Measurements from ENCODE around the gene NXF1. TPM values are rescaled to one million over a fixed set of nuclear protein-coding genes. Genes with fewer than 3 reads are reported as not detected.
A peak's percentile ranks its signal among the peaks of the same experiment; 100 is the strongest.
"Not testable (repeated sequence)": the region's sequence is repeated elsewhere in the genome, so short reads cannot be mapped to it uniquely, and the experiment has no call there.

Gene NXF1
- total RNA-seq, 2 experiments from 2014 or later = 343 to 358 TPM

- no peaks in the 10 kb centered on the region for H3K9me3 Mint-ChIP-seq
- no peaks in the 10 kb centered on the region for H3K27me3 ChIP-seq (ENCODE audit: control insufficient read depth in 1 of 2, insufficient read depth in 2 of 2, low read length in 2 of 2)
- no peak overlapping the region for H3K27ac Mint-ChIP-seq
- no peaks in the 10 kb centered on the region for H3K9me3 ChIP-seq (ENCODE audit: control insufficient read depth in 1 of 2, insufficient read depth in 1 of 2, low read length in 2 of 2)
- H3K27ac ChIP-seq (ENCODE audit: low read depth in 1 of 2, low read length in 2 of 2) = no peak overlapping the region
- POLR2A ChIA-PET = interaction anchor here (1.1 to 3.2 kb wide), 5 partner anchors 12 to 81 kb away, joined by 3 to 13 read pairs (median 5); partner anchors contain the start of genes HNRNPUL2, POLR2G and ZBTB3
- H3K4me1 ChIP-seq (ENCODE audit: insufficient read depth, low read length) = peaks cover 37% of the 10 kb centered on the region
- ATAC-seq (ENCODE audit: poor library complexity) (no peak), DNase-seq (no peak)
- intact Hi-C loops (cut with DNase I, micrococcal nuclease) = loop anchor here (5.0 kb wide), 2 partner anchors 47 to 108 kb away; partner anchors contain the start of genes HNRNPUL2 (in 1 of the 2), SLC3A2 (in 1 of the 2) and TTC9C (in 1 of the 2)
- TF ChIP-seq CTCF (IDR thresholded peaks at IDR 0.05) = no peak
- H3K36me3 ChIP-seq (ENCODE audit: insufficient read depth, low read length) = peaks cover 15% of the 10 kb centered on the region
- peaks cover 51% of the 10 kb centered on the region for H3K36me3 Mint-ChIP-seq (ENCODE audit: low read depth)
- no peak overlapping the region for H3K4me3 ChIP-seq (ENCODE audit: low read length)
- no peaks in the 10 kb centered on the region for H3K27me3 Mint-ChIP-seq
- peaks cover 24% of the 10 kb centered on the region for H3K4me1 Mint-ChIP-seq (ENCODE audit: low read depth)
- CTCF ChIA-PET = interaction anchor here (0.9 to 8.8 kb wide), 2 partner anchors 12 to 107 kb away, joined by 3 to 81 read pairs; partner anchors contain the start of genes SLC3A2 and TMEM179B
- H3K4me3 Mint-ChIP-seq = no peak overlapping the region
Measured at GRCh38 chr11:62774407-62774806, 30.8 kb downstream of the NXF1 start.

- Mint-ChIP-seq H3K27ac (peak within 1 kb of the TSS; percentile 97), H3K9me3 (no peaks in the 10 kb centered on the region), H3K4me3 (peak within 1 kb of the TSS; percentile 97), H3K36me3 (ENCODE audit: low read depth) (peaks cover 45% of the 10 kb centered on the region), H3K27me3 (no peaks in the 10 kb centered on the region), H3K4me1 (ENCODE audit: low read depth) (peaks cover 24% of the 10 kb centered on the region)
- ChIA-PET CTCF (interaction anchor here (1.2 to 8.8 kb wide), 6 partner anchors 10 to 110 kb away, joined by 3 to 81 read pairs (median 5); partner anchors contain the start of genes POLR2G, SLC3A2, TMEM179B and ZBTB3), POLR2A (interaction anchor here (0.5 to 7.1 kb wide), 20 partner anchors 9 to 214 kb away, joined by 3 to 61 read pairs (median 6); partner anchors contain the start of genes C11orf98, CSKMT, HNRNPUL2 and MTA2)
- Histone ChIP-seq H3K27ac (ENCODE audit: low read depth in 1 of 2, low read length in 2 of 2) (peak within 1 kb of the TSS; percentile 79 to 88), H3K36me3 (ENCODE audit: insufficient read depth, low read length) (peaks cover 18% of the 10 kb centered on the region), H3K4me1 (ENCODE audit: insufficient read depth, low read length) (peaks cover 27% of the 10 kb centered on the region), H3K9me3 (ENCODE audit: control insufficient read depth in 1 of 2, insufficient read depth in 1 of 2, low read length in 2 of 2) (no peaks in the 10 kb centered on the region), H3K27me3 (ENCODE audit: control insufficient read depth in 1 of 2, insufficient read depth in 2 of 2, low read length in 2 of 2) (no peaks in the 10 kb centered on the region), H3K4me3 (ENCODE audit: low read length) (peak within 1 kb of the TSS; percentile 76)
- no peak for TF ChIP-seq CTCF (IDR thresholded peaks at IDR 0.05)
- peak; percentile 76 for ATAC-seq (ENCODE audit: poor library complexity)
- intact Hi-C loops (cut with DNase I, micrococcal nuclease) = loop anchor here (1.0 to 5.0 kb wide), 5 partner anchors 15 to 111 kb away; partner anchors contain the start of genes TTC9C (in 2 of the 2), HNRNPUL2 (in 1 of the 2), SLC3A2 (in 1 of the 2) and TMEM179B (in 1 of the 2)
- peak; percentile 81 to 95 (median 88) for DNase-seq
Measured at GRCh38 chr11:62771144-62772021, 33.9 kb downstream of the NXF1 start, which contains the start of gene TAF6L. Gene TAF6L, plus strand, starts transcription at chr11:62771396. Its CDS starts 4,388 bp downstream, at chr11:62775784.

GRCh38 chr11:62770778-62771143 lies 34.5 kb downstream of the NXF1 start:
- no peaks in the 10 kb centered on the region for H3K9me3 ChIP-seq (ENCODE audit: control insufficient read depth in 1 of 2, insufficient read depth in 1 of 2, low read length in 2 of 2)
- peaks cover 45% of the 10 kb centered on the region for H3K36me3 Mint-ChIP-seq (ENCODE audit: low read depth)
- peak overlapping the region; percentile 76 for H3K4me3 ChIP-seq (ENCODE audit: low read length)
- H3K27me3 Mint-ChIP-seq = no peaks in the 10 kb centered on the region
- CTCF ChIA-PET = interaction anchor here (1.2 to 8.8 kb wide), 5 partner anchors 9 to 110 kb away, joined by 3 to 81 read pairs (median 6); partner anchors contain the start of genes POLR2G, SLC3A2, TMEM179B and ZBTB3
- DNase-seq (no peak), ATAC-seq (ENCODE audit: poor library complexity) (peak; percentile 3)
- peaks cover 27% of the 10 kb centered on the region for H3K4me1 ChIP-seq (ENCODE audit: insufficient read depth, low read length)
- H3K27ac Mint-ChIP-seq = peak overlapping the region; percentile 97
- H3K27ac ChIP-seq (ENCODE audit: low read depth in 1 of 2, low read length in 2 of 2) = peak overlapping the region; percentile 79 to 88
- intact Hi-C loops (cut with DNase I, micrococcal nuclease) = loop anchor here (1.0 to 5.0 kb wide), 5 partner anchors 16 to 112 kb away; partner anchors contain the start of genes TTC9C (in 2 of the 2), HNRNPUL2 (in 1 of the 2), SLC3A2 (in 1 of the 2) and TMEM179B (in 1 of the 2)
- POLR2A ChIA-PET = interaction anchor here (0.5 to 7.1 kb wide), 18 partner anchors 9 to 214 kb away, joined by 3 to 61 read pairs (median 7); partner anchors contain the start of genes C11orf98, CSKMT, HNRNPUL2 and MTA2
- H3K4me3 Mint-ChIP-seq = peak overlapping the region; percentile 97
- no peaks in the 10 kb centered on the region for H3K9me3 Mint-ChIP-seq
- no peaks in the 10 kb centered on the region for H3K27me3 ChIP-seq (ENCODE audit: control insufficient read depth in 1 of 2, insufficient read depth in 2 of 2, low read length in 2 of 2)
- peaks cover 19% of the 10 kb centered on the region for H3K36me3 ChIP-seq (ENCODE audit: insufficient read depth, low read length)
- H3K4me1 Mint-ChIP-seq (ENCODE audit: low read depth) = peaks cover 24% of the 10 kb centered on the region
- no peak for TF ChIP-seq CTCF (IDR thresholded peaks at IDR 0.05)

- Mint-ChIP-seq H3K4me3 (peak overlapping the region; percentile 99), H3K36me3 (ENCODE audit: low read depth) (peaks cover 21% of the 10 kb centered on the region), H3K4me1 (ENCODE audit: low read depth) (peaks cover 19% of the 10 kb centered on the region), H3K27ac (peak overlapping the region; percentile 95)
- Histone ChIP-seq H3K4me1 (ENCODE audit: insufficient read depth, low read length) (peaks cover 29% of the 10 kb centered on the region), H3K36me3 (ENCODE audit: insufficient read depth, low read length) (peaks cover 17% of the 10 kb centered on the region), H3K4me3 (ENCODE audit: low read length) (peak overlapping the region; percentile 97)
- not testable (repeated sequence) for ATAC-seq (ENCODE audit: poor library complexity); H3K27me3 Mint-ChIP-seq; DNase-seq; H3K27ac ChIP-seq (ENCODE audit: low read depth in 1 of 2, low read length in 2 of 2); H3K9me3 ChIP-seq (ENCODE audit: control insufficient read depth in 1 of 2, insufficient read depth in 1 of 2, low read length in 2 of 2); H3K9me3 Mint-ChIP-seq; H3K27me3 ChIP-seq (ENCODE audit: control insufficient read depth in 1 of 2, insufficient read depth in 2 of 2, low read length in 2 of 2)
- ChIA-PET CTCF (interaction anchor here (1.3 to 5.5 kb wide), 3 partner anchors 10 to 32 kb away, joined by 3 to 30 read pairs (median 4); partner anchors contain the start of genes TAF6L and TMEM179B), POLR2A (interaction anchor here (0.6 to 3.9 kb wide), 24 partner anchors 9 to 187 kb away, joined by 3 to 61 read pairs (median 8); partner anchors contain the start of genes EEF1G, HNRNPUL2, LBHD1 and MTA2)
- intact Hi-C loops (cut with DNase I, micrococcal nuclease) = loop anchor here in 1 of 2 experiments (1.0 to 10.0 kb wide), 2 partner anchors 8 to 156 kb away; partner anchors contain the start of gene MTA2
Measured at GRCh38 chr11:62760867-62761227, 44.4 kb downstream of the NXF1 start.
